Measurements from ENCODE around the gene DNAH12. TPM values are rescaled to one million over a fixed set of nuclear protein-coding genes. Genes with fewer than 3 reads are reported as not detected.

Gene DNAH12
- polyA plus RNA-seq, 1 donor from 2014 or later, result 1.8 TPM

- H3K4me2 ChIP-seq (ENCODE audit: low read length), result no peak overlapping the region
- H2AFZ ChIP-seq (ENCODE audit: low read depth, low read length), result no peak overlapping the region
- H3K27me3 ChIP-seq (ENCODE audit: insufficient read depth, low read depth, low read length), result no peaks in the 10 kb centered on the region
These were observed 146.7 kb downstream of the DNAH12 start for GRCh38 chr3:57397175-57398026.

GRCh38 chr3:57393977-57394376 lies 150.2 kb downstream of the DNAH12 start:
- Histone ChIP-seq H3K4me3 (ENCODE audit: low read length) (no peak overlapping the region), H3K9ac (ENCODE audit: low read length) (no peak overlapping the region), H3K4me2 (ENCODE audit: low read length) (no peak overlapping the region), H3K9me2 (ENCODE audit: insufficient read depth, low read length) (no peaks in the 10 kb centered on the region), H2AFZ (ENCODE audit: low read depth, low read length) (no peak overlapping the region), H3K27ac (ENCODE audit: low read length) (no peak overlapping the region), H3K79me2 (replicated peaks; ENCODE audit: insufficient read depth, low read length) (no peaks in the 10 kb centered on the region), H4K20me1 (ENCODE audit: insufficient read depth) (no peaks in the 10 kb centered on the region), H3K27me3 (ENCODE audit: insufficient read depth, low read depth, low read length) (no peaks in the 10 kb centered on the region), H3F3A (ENCODE audit: insufficient read depth, low read length, poor library complexity, severe bottlenecking) (no peaks in the 10 kb centered on the region), H3K36me3 (ENCODE audit: insufficient read depth, low read length) (no peaks in the 10 kb centered on the region), H3K9me3 (ENCODE audit: low read length) (no peaks in the 10 kb centered on the region)
- TF ChIP-seq SMC3 (conservative IDR thresholded peaks at IDR 0.05; ENCODE audit: poor library complexity), result no peak
- no peak for TF ChIP-seq RAD21 (conservative IDR thresholded peaks at IDR 0.05)
- TF ChIP-seq EP300 (conservative IDR thresholded peaks at IDR 0.05; ENCODE audit: poor library complexity, severe bottlenecking), result no peak
- no peak for TF ChIP-seq POLR2AphosphoS5 (IDR thresholded peaks at IDR 0.05)
- TF ChIP-seq TAF1 (IDR thresholded peaks at IDR 0.05; ENCODE audit: low read depth), result no peak
- no peak for TF ChIP-seq MXI1 (conservative IDR thresholded peaks at IDR 0.05; ENCODE audit: poor library complexity, severe bottlenecking)
- TF ChIP-seq EZH2 (IDR thresholded peaks at IDR 0.05; ENCODE audit: borderline replicate concordance, insufficient read depth, low read length, poor library complexity, severe bottlenecking), result no peak
- TF ChIP-seq, protein P1, sequence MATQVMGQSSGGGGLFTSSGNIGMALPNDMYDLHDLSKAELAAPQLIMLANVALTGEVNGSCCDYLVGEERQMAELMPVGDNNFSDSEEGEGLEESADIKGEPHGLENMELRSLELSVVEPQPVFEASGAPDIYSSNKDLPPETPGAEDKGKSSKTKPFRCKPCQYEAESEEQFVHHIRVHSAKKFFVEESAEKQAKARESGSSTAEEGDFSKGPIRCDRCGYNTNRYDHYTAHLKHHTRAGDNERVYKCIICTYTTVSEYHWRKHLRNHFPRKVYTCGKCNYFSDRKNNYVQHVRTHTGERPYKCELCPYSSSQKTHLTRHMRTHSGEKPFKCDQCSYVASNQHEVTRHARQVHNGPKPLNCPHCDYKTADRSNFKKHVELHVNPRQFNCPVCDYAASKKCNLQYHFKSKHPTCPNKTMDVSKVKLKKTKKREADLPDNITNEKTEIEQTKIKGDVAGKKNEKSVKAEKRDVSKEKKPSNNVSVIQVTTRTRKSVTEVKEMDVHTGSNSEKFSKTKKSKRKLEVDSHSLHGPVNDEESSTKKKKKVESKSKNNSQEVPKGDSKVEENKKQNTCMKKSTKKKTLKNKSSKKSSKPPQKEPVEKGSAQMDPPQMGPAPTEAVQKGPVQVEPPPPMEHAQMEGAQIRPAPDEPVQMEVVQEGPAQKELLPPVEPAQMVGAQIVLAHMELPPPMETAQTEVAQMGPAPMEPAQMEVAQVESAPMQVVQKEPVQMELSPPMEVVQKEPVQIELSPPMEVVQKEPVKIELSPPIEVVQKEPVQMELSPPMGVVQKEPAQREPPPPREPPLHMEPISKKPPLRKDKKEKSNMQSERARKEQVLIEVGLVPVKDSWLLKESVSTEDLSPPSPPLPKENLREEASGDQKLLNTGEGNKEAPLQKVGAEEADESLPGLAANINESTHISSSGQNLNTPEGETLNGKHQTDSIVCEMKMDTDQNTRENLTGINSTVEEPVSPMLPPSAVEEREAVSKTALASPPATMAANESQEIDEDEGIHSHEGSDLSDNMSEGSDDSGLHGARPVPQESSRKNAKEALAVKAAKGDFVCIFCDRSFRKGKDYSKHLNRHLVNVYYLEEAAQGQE (IDR thresholded peaks at IDR 0.05; ENCODE audit: borderline replicate concordance), result no peak
- no peak for TF ChIP-seq CTCF (IDR thresholded peaks at IDR 0.05; ENCODE audit: poor library complexity, severe bottlenecking)

More at GRCh38 chr3:57397175-57398026, 146.7 kb downstream of the DNAH12 start:
- Histone ChIP-seq H3K4me3 (ENCODE audit: low read length) (no peak overlapping the region), H3K9me2 (ENCODE audit: insufficient read depth, low read length) (no peaks in the 10 kb centered on the region), H4K20me1 (ENCODE audit: insufficient read depth) (no peaks in the 10 kb centered on the region), H3K36me3 (ENCODE audit: insufficient read depth, low read length) (no peaks in the 10 kb centered on the region), H3F3A (ENCODE audit: insufficient read depth, low read length, poor library complexity, severe bottlenecking) (no peaks in the 10 kb centered on the region), H3K9me3 (ENCODE audit: low read length) (no peaks in the 10 kb centered on the region), H3K79me2 (replicated peaks; ENCODE audit: insufficient read depth, low read length) (no peaks in the 10 kb centered on the region), H3K27ac (ENCODE audit: low read length) (no peak overlapping the region), H3K9ac (ENCODE audit: low read length) (no peak overlapping the region)
- TF ChIP-seq POLR2AphosphoS5 (IDR thresholded peaks at IDR 0.05) (no peak), EZH2 (IDR thresholded peaks at IDR 0.05; ENCODE audit: borderline replicate concordance, insufficient read depth, low read length, poor library complexity, severe bottlenecking) (no peak), SMC3 (conservative IDR thresholded peaks at IDR 0.05; ENCODE audit: poor library complexity) (no peak), CTCF (IDR thresholded peaks at IDR 0.05; ENCODE audit: poor library complexity, severe bottlenecking) (no peak), MXI1 (conservative IDR thresholded peaks at IDR 0.05; ENCODE audit: poor library complexity, severe bottlenecking) (no peak), TAF1 (IDR thresholded peaks at IDR 0.05; ENCODE audit: low read depth) (no peak)

All from neural cell (in vitro differentiated cells).